Measurements from ENCODE around the gene CCSER2.

DNA sequence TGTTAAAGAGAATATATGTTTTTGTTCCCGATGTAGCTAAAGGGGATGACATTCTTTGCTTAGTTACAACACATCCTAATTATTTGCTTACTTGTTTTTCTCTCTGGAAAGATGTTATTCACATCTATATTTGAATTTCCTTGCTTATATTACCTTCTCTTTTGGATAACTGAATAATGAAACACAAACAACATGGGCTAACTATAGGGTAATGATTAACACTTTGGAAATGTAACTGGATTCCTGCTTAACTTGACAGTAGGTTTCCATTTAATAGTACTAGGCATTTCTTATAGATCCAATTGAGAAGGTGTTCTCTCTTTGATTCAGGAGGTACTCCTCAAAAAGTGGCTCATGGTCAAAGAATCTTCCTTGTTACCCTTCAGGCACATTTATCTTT lies 141.1 kb downstream of the CCSER2 start:
- TF ChIP-seq, protein P1, sequence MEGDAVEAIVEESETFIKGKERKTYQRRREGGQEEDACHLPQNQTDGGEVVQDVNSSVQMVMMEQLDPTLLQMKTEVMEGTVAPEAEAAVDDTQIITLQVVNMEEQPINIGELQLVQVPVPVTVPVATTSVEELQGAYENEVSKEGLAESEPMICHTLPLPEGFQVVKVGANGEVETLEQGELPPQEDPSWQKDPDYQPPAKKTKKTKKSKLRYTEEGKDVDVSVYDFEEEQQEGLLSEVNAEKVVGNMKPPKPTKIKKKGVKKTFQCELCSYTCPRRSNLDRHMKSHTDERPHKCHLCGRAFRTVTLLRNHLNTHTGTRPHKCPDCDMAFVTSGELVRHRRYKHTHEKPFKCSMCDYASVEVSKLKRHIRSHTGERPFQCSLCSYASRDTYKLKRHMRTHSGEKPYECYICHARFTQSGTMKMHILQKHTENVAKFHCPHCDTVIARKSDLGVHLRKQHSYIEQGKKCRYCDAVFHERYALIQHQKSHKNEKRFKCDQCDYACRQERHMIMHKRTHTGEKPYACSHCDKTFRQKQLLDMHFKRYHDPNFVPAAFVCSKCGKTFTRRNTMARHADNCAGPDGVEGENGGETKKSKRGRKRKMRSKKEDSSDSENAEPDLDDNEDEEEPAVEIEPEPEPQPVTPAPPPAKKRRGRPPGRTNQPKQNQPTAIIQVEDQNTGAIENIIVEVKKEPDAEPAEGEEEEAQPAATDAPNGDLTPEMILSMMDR (IDR thresholded peaks at IDR 0.05) = no peak
- TF ChIP-seq POLR2A (IDR thresholded peaks at IDR 0.05) (no peak), EP300 (IDR thresholded peaks at IDR 0.05) (no peak), POLR2AphosphoS5 (IDR thresholded peaks at IDR 0.05) (no peak)
